ENCODE results near the gene FBXO41. TPM values are rescaled to one million over a fixed set of nuclear protein-coding genes. Genes with fewer than 3 reads are reported as not detected.

The FBXO41 gene
- total and polyA plus RNA-seq, 10 of the 15 experiments (the other 5 are each of a cell fraction or from before 2014, with no cell fraction given), result 1.9 to 38.9 (median 11.3) TPM

GRCh38 chr2:73283545-73284295 lies 558 bp downstream of the FBXO41 start (continued):
- TF ChIP-seq CEBPZ (IDR thresholded peaks at IDR 0.05; ENCODE audit: low read depth, low read length), result no peak
- peak; percentile 69 to 87; a peak in 3 of 4 replicates for TF ChIP-seq BHLHE40 (IDR thresholded peaks at IDR 0.05; ENCODE audit: borderline replicate concordance in 1 of 2, low read depth in 2 of 2, low read length in 1 of 2)
- no peak for TF ChIP-seq EP300 (IDR thresholded peaks at IDR 0.05; ENCODE audit: borderline replicate concordance in 1 of 2, control insufficient read depth in 1 of 2, low read depth in 2 of 2, low read length in 2 of 2)
- no peak for TF ChIP-seq STAT1 (conservative IDR thresholded peaks at IDR 0.05)
- TF ChIP-seq PML (IDR thresholded peaks at IDR 0.05; ENCODE audit: low read length), result no peak
- no peak for TF ChIP-seq ASH2L (IDR thresholded peaks at IDR 0.05; ENCODE audit: borderline replicate concordance, low read depth)
- no peak for TF ChIP-seq NR2C2 (IDR thresholded peaks at IDR 0.05; ENCODE audit: borderline replicate concordance, control insufficient read depth, insufficient read length, low read depth)
- TF ChIP-seq WRNIP1 (IDR thresholded peaks at IDR 0.05; ENCODE audit: borderline replicate concordance, low read depth, low read length), result no peak
- no peak for TF ChIP-seq DPF2 (IDR thresholded peaks at IDR 0.05)
- no peak for TF ChIP-seq IRF3 (IDR thresholded peaks at IDR 0.05)
- no peak for TF ChIP-seq SIX5 (IDR thresholded peaks at IDR 0.05; ENCODE audit: low read depth, low read length, severe bottlenecking)
- no peak for TF ChIP-seq USF1 (IDR thresholded peaks at IDR 0.05; ENCODE audit: borderline replicate concordance, extremely low read length, insufficient read depth, low read depth, low read length)
- TF ChIP-seq EZH2 (IDR thresholded peaks at IDR 0.05; ENCODE audit: borderline replicate concordance, control insufficient read depth, low read depth, low read length), result no peak
- TF ChIP-seq SUZ12 (IDR thresholded peaks at IDR 0.05; ENCODE audit: unreplicated experiment), result no peak
- TF ChIP-seq RCOR1 (conservative IDR thresholded peaks at IDR 0.05; ENCODE audit: low read depth, low read length), result no peak
- TF ChIP-seq, protein P1, sequence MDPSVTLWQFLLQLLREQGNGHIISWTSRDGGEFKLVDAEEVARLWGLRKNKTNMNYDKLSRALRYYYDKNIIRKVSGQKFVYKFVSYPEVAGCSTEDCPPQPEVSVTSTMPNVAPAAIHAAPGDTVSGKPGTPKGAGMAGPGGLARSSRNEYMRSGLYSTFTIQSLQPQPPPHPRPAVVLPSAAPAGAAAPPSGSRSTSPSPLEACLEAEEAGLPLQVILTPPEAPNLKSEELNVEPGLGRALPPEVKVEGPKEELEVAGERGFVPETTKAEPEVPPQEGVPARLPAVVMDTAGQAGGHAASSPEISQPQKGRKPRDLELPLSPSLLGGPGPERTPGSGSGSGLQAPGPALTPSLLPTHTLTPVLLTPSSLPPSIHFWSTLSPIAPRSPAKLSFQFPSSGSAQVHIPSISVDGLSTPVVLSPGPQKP (IDR thresholded peaks at IDR 0.05; ENCODE audit: low read depth, low read length), result no peak
- TF ChIP-seq TCF3 (IDR thresholded peaks at IDR 0.05; ENCODE audit: borderline replicate concordance, insufficient read depth, low read depth, low read length), result no peak
- TF ChIP-seq GATAD2B (conservative IDR thresholded peaks at IDR 0.05; ENCODE audit: low read depth), result no peak
- no peak for TF ChIP-seq ZNF24 (IDR thresholded peaks at IDR 0.05)
- TF ChIP-seq EGR1 (IDR thresholded peaks at IDR 0.05; ENCODE audit: borderline replicate concordance in 1 of 2, low read depth in 2 of 2, low read length in 2 of 2), result 0 out of 3 replicates have a peak, but pooled peaks of 1 of the 2 experiments have one; percentile 8
- no peak for TF ChIP-seq RB1 (IDR thresholded peaks at IDR 0.05; ENCODE audit: borderline replicate concordance)
- TF ChIP-seq BCL11A (IDR thresholded peaks at IDR 0.05; ENCODE audit: low read depth, low read length), result no peak
- TF ChIP-seq ZBED1 (IDR thresholded peaks at IDR 0.05; ENCODE audit: borderline replicate concordance), result no peak

All from GM12878 (cell line).